Activated naive CD4-positive, alpha-beta T cell treated with anti-CD3 and anti-CD28 coated beads, Interleukin-2, amount 50 U/mL, for 72 hours (primary cell): ENCODE measurements around the gene ENO1. TPM values are rescaled to one million over a fixed set of nuclear protein-coding genes. Genes with fewer than 3 reads are reported as not detected.
"Not testable (repeated sequence)": the region's sequence is repeated elsewhere in the genome, so short reads cannot be mapped to it uniquely, and the experiment has no call there.

Experiments
- ATAC-seq, 2 donors: fragments of 150-1000 bp; cut with Tn5 transposase; 2 replicates each; pipeline ENCODE4 v1.10.0; 2021; ENCODE audit warnings: mild to moderate bottlenecking in 2 of 2, moderate library complexity in 2 of 2
- DNase-seq, 2 donors: peaks; one replicate each; pipeline ENCODE4 v3.0.0; 2021 to 2022; ENCODE audit warnings: low spot score in 2 of 2
- H3K27ac Mint-ChIP-seq, 2 donors: one replicate each; pipeline ENCODE4 v1.8.0; 2022; ENCODE audit warnings: mild to moderate bottlenecking in 2 of 2, mixed read lengths in 2 of 2
- H3K36me3 Mint-ChIP-seq, 2 donors: one replicate each; pipeline ENCODE4 v1.8.0; 2022; ENCODE audit warnings: mixed read lengths in 2 of 2
- H3K9me3 Mint-ChIP-seq, 2 donors: one replicate each; pipeline ENCODE4 v1.8.0; 2022; ENCODE audit warnings: mixed read lengths in 2 of 2
- total RNA-seq, 2 donors: library from RNA; stranded (reverse); gene quantifications; one replicate each; pipeline ENCODE4 v1.2.3, GENCODE V29; 2022

Gene ENO1
- total RNA-seq, 2 donors from 2014 or later, result 1,473 to 3,739 TPM

DNA sequence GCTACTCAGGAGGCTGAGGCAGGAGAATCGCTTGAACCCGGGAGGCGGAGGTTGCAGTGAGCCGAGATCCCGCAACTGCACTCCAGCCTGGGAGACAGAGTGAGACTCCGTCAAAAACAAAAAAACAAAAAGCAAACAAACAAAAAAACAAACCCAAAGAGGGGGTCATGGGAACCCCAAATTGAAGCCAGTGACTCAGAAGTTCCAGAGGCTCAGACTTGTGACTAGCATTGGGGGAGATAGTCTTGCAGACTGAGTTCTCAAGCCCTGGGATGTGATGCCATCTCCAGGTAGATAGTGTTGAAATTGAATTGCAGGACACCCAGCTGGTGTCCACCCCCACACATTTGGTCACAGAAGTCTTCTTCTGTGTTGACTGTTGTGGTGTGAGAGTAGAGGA lies 24.9 kb upstream of the ENO1 start:
- H3K36me3 Mint-ChIP-seq, result peaks cover 12 to 32% of the 10 kb centered on the region in 2 donors
- H3K27ac Mint-ChIP-seq, result peak overlapping the region in 1 of 2 donors; percentile 58
- DNase-seq, result peak in 1 of 2 donors; percentile 31
- H3K9me3 Mint-ChIP-seq, result peaks cover 0 to 6% of the 10 kb centered on the region in 2 donors
- peak in 1 of 2 donors; percentile 23 for ATAC-seq

DNA sequence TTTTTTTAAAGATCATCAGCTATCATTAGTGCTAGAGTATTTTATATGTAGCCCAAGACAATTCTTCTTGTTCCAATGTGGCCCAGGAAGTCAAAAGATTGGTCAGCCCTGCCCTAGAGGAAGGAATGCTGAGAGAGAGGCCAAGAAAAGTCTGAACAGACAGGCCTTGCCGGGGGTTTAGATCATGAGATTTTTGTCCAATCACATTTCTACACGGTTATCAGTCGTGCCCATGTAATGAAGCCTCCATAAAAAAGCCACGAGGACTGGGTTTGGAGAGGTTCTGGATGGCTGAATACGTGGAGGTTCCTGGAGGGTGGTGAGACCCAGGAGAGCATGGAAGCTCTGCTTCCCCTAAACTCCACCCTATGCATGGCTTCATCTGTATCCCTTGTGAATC lies 24.3 kb upstream of the ENO1 start:
- peaks cover 0 to 7% of the 10 kb centered on the region in 2 donors for H3K9me3 Mint-ChIP-seq
- DNase-seq (no peak), ATAC-seq (no peak)
- peaks cover 12 to 37% of the 10 kb centered on the region in 2 donors for H3K36me3 Mint-ChIP-seq
- H3K27ac Mint-ChIP-seq, result peak overlapping the region; percentile 12 to 100

GRCh38 chr1:8900684-8901083 lies 22.2 kb upstream of the ENO1 start:
- H3K27ac Mint-ChIP-seq, result peak overlapping the region; percentile 99 to 100
- H3K9me3 Mint-ChIP-seq, result not testable (repeated sequence)
- H3K36me3 Mint-ChIP-seq, result peaks cover 12 to 37% of the 10 kb centered on the region in 2 donors
- ATAC-seq (peak in 1 of 2 donors; percentile 42), DNase-seq (peak in 1 of 2 donors; percentile 79)

GRCh38 chr1:8899046-8899445 lies 20.6 kb upstream of the ENO1 start:
- peak overlapping the region; percentile 99 to 100 for H3K27ac Mint-ChIP-seq
- ATAC-seq, result no peak
- peaks cover 0 to 7% of the 10 kb centered on the region in 2 donors for H3K9me3 Mint-ChIP-seq
- peaks cover 12 to 37% of the 10 kb centered on the region in 2 donors for H3K36me3 Mint-ChIP-seq
- no peak for DNase-seq

DNA sequence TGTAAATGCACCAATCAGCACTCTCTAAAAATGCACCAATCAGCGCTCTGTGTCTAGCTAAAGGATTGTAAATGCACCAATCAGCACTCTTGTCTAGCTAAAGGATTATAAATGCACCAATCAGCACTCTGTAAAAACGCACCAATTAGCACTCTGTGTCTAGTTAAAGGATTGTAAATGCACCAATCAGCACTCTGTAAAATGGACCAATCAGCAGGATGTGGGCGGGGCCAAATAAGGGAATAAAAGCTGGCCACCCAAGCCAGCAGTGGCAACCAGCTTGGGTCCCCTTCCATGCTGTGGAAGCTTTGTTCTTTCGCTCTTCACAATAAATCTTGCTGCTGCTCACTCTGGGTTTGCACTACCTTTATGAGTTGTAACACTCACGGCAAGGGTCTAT lies 19.9 kb upstream of the ENO1 start:
- H3K9me3 Mint-ChIP-seq, ATAC-seq, DNase-seq: not testable (repeated sequence)
- Mint-ChIP-seq H3K36me3 (peaks cover 12 to 37% of the 10 kb centered on the region in 2 donors), H3K27ac (peak overlapping the region; percentile 99 to 100)

DNA sequence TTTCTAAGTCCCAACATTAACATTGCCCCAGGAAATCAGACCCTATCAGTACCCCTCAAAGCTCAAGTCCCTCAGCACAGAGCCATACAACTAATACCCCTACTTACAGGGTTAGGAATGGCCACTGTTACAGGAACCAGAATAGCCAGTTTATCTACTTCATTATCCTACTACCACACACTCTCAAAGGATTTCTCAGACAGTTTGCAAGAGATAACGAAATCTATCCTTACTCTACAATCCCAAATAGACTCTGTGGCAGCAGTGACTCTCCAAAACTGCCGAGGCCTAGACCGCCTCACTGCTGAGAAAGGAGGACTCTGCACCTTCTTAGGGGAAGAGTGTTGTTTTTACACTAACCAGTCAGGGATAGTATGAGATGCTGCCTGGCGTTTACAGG lies 19.0 kb upstream of the ENO1 start:
- not testable (repeated sequence) for H3K27ac Mint-ChIP-seq, ATAC-seq, H3K9me3 Mint-ChIP-seq, DNase-seq
- H3K36me3 Mint-ChIP-seq, result peaks cover 12 to 37% of the 10 kb centered on the region in 2 donors

DNA sequence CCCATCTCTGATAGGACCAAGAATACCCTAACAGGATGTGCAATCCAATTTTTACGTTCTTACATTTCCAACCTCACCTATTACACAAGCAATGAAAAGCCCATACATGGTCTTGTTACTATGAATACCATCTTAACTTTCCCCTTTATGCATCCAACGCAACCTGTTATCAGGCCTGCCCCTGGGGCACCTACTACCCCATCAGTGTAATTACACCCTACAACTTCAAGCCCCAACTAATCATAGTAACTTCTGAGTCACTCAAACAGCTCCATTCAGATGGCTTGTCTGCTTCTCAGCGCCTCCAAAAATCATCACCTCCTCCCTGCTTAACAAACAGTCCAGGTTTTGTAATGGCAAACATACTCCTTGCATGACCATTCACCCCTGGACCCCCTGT lies 18.3 kb upstream of the ENO1 start:
- not testable (repeated sequence) for ATAC-seq, H3K27ac Mint-ChIP-seq, DNase-seq, H3K9me3 Mint-ChIP-seq
- peaks cover 12 to 36% of the 10 kb centered on the region in 2 donors for H3K36me3 Mint-ChIP-seq

DNA sequence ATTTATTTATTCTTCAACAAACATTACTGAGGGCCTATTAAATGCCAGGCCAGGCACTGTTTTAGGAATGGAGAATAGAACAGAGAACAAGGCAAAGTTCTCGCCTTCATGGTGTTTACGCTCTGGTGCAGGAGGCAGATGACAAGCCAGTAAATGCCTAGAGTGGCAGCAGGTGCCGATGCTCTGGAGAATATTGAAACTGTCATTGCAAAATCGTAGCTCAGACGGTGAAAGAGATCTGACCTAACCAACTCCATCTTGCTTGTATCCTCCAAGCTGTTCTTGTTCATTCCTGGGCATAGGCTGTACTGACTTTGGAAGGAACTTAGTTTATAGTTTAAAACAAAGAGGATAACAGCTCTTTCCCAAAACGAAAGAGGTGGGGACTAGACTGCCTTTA lies 13.5 kb upstream of the ENO1 start:
- no peak overlapping the region for H3K27ac Mint-ChIP-seq
- H3K9me3 Mint-ChIP-seq, result no peaks in the 10 kb centered on the region
- ATAC-seq, result no peak
- DNase-seq, result no peak
- H3K36me3 Mint-ChIP-seq, result no peaks in the 10 kb centered on the region

GRCh38 chr1:8891401-8891800 lies 12.9 kb upstream of the ENO1 start:
- Mint-ChIP-seq H3K36me3 (no peaks in the 10 kb centered on the region), H3K9me3 (no peaks in the 10 kb centered on the region), H3K27ac (no peak overlapping the region)
- DNase-seq (no peak), ATAC-seq (no peak)

DNA sequence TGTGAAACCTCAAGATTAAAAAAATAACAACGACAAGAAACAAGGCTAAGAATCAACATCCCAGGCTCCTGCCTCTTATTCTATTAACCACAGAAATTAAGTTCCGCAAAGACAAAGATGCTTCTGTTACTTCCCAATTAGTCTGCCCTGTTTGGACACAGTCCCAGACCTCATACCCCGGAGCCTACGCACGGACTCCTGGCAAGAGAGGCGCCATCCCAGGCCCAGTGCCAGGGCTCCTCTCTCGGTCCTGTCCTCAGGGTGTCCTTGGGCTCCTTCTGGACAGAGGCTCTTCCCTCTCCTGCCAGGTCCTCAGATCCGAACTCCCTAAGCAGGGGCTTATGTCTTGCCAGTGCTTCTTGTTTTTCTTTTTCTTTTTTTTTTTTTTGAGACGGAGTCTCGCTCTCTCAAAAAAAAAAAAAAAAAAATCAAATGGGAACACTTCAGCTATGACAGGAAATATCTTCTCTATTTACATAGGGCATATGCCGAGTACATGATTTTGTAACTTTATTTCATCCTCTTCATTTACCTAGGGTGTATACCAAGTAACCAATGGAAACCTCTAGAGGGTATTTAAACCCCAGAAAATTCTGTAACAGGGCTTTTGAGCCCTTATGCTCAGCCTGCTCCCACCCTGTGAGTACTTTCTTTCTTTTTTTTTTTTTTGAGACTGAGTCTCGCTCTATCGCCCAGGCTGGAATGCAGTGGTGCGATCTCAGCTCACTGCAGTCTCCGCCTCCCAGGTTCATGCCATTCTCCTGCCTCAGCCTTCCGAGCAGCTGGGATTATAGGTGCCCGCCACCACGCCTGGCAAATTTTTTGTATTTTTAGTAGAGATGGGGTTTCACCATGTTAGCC lies 11.7 kb upstream of the ENO1 start:
- Mint-ChIP-seq H3K36me3 (no peaks in the 10 kb centered on the region), H3K9me3 (no peaks in the 10 kb centered on the region), H3K27ac (no peak overlapping the region)
- no peak for DNase-seq
- ATAC-seq, result no peak

GRCh38 chr1:8889103-8889846 lies 10.8 kb upstream of the ENO1 start:
- no peak overlapping the region for H3K27ac Mint-ChIP-seq
- no peaks in the 10 kb centered on the region for H3K9me3 Mint-ChIP-seq
- DNase-seq (no peak), ATAC-seq (no peak)
- H3K36me3 Mint-ChIP-seq, result no peaks in the 10 kb centered on the region

DNA sequence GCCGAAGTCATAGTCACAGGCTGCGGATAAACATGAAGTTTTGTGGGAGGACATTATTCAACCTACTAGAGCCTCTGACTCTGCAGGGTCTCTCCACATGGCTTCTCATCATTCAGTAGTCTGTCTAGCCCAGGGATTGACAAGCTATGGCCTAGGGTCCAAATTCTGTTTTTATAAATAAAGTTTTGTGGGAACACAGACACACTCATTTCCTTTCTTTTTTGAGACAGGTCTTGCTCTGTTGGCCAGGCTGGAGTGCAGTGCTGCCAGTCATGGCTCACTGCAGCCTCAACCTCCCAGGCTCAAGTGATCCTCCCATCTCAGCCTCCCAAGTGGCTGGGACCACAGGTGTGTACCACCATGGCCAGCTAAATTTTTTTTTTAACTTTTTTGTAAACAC lies 8.1 kb upstream of the ENO1 start:
- Mint-ChIP-seq H3K9me3 (no peaks in the 10 kb centered on the region), H3K36me3 (no peaks in the 10 kb centered on the region), H3K27ac (peak overlapping the region in 1 of 2 donors; percentile 20)
- DNase-seq (no peak), ATAC-seq (no peak)

DNA sequence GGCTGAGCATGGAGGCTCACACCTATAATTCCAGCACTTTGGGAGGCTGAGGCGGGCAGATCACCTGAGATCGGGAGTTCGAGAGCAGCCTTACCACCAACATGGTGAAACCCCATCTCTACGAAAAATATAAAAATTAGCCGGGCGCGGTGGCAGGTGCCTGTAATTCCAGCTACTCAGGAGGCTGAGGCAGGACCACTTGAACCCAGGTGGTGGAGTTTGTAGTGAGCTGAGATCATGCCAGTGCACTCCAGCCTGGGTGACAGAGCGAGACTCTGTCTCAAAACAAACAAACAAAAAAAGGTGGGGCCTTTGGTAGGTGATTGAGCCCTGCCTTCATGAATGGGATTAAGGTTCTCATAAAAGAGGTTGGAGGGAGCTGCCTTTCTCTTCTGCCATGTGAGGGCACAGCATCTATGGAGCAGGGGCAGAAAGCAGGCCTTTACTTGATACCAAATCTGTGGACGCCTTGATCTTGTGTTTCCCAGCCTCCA lies 7.6 kb upstream of the ENO1 start:
- H3K9me3 Mint-ChIP-seq, result not testable (repeated sequence)

GRCh38 chr1:8884105-8884504 lies 5.6 kb upstream of the ENO1 start:
- not testable (repeated sequence) for H3K9me3 Mint-ChIP-seq, DNase-seq, H3K36me3 Mint-ChIP-seq, H3K27ac Mint-ChIP-seq, ATAC-seq

More for the DNA sequence above, 7.6 kb upstream of the ENO1 start:
- DNase-seq, H3K36me3 Mint-ChIP-seq, ATAC-seq: not testable (repeated sequence)
- peak overlapping the region in 1 of 2 donors; percentile 20 for H3K27ac Mint-ChIP-seq

GRCh38 chr1:8883491-8883890 lies 5.0 kb upstream of the ENO1 start:
- no peak for ATAC-seq
- Mint-ChIP-seq H3K9me3 (no peaks in the 10 kb centered on the region), H3K36me3 (peaks cover 2 to 11% of the 10 kb centered on the region in 2 donors), H3K27ac (peak overlapping the region in 1 of 2 donors; percentile 10)
- no peak for DNase-seq

- ATAC-seq (no peak), DNase-seq (no peak)
- H3K36me3 Mint-ChIP-seq, result peaks cover 36 to 40% of the 10 kb centered on the region in 2 donors
- H3K27ac Mint-ChIP-seq, result peak overlapping the region; percentile 94 to 99
- H3K9me3 Mint-ChIP-seq, result no peaks in the 10 kb centered on the region
Observed at GRCh38 chr1:8879922-8880676, 1.6 kb upstream of the ENO1 start.
